Esophagus squamous epithelium (tissue), 5 donors: ENCODE measurements around the gene RBM47. TPM values are rescaled to one million over a fixed set of nuclear protein-coding genes. Genes with fewer than 3 reads are reported as not detected.
"Not testable (repeated sequence)": the region's sequence is repeated elsewhere in the genome, so short reads cannot be mapped to it uniquely, and the experiment has no call there.

Source experiments
- DNase-seq: peaks from one replicate; lab custom pipeline; 2025; lab: John Stamatoyannopoulos, UW
- H3K27ac ChIP-seq, 4 donors: fragments of 200-600 bp; sonication (generic); one replicate each; pipeline ENCODE4 v1.5.1; 2016 to 2019; ENCODE audit warnings: mild to moderate bottlenecking in 1 of 4
- H3K27me3 ChIP-seq, 4 donors: fragments of 200-600 bp; sonication (generic); 1 replicate in 3 of 4; 2 replicates in 1 of 4; pipeline versions ENCODE4 v1.5.1 to v1.6.0; 2017 to 2021; ENCODE audit warnings: antibody characterized with exemption in 1 of 4
- H3K36me3 ChIP-seq, 3 donors: fragments of 200-600 bp; sonication (generic); one replicate each; pipeline ENCODE4 v1.5.1; 2016 to 2019
- H3K4me1 ChIP-seq, 3 donors: fragments of 200-600 bp; sonication (generic); one replicate each; pipeline ENCODE4 v1.5.1; 2017 to 2019
- H3K4me3 ChIP-seq, 4 donors: fragments of 200-600 bp; sonication (generic); 1 replicate in 3 of 4; 2 replicates in 1 of 4; pipeline ENCODE4 v1.5.1; 2016 to 2019; ENCODE audit warnings: mild to moderate bottlenecking in 2 of 4, moderate library complexity in 1 of 4
- H3K9me3 ChIP-seq, 3 donors: fragments of 200-600 bp; sonication (generic); one replicate each; pipeline ENCODE4 v1.5.1; 2016 to 2019
- CTCF ChIP-seq, 6 experiments: fragments of 450-650 bp in 4 of 6; fragments of 200-600 bp in 2 of 6; sonication (generic) in 2 of 6; IDR thresholded peaks; one replicate each; pipeline ENCODE4 v1.5.1; 2016 to 2019; ENCODE audit warnings: antibody characterized with exemption in 6 of 6, mild to moderate bottlenecking in 4 of 6, moderate library complexity in 4 of 6
- POLR2A ChIP-seq, 4 donors: fragments of 450-650 bp; IDR thresholded peaks; one replicate each; pipeline ENCODE4 v1.6.1; 2017; ENCODE audit warnings: antibody characterized with exemption in 4 of 4, mild to moderate bottlenecking in 4 of 4, moderate library complexity in 3 of 4
- WGBS, 2 donors: methylation state at CpG; one replicate each; pipeline ENCODE4 v1.1.5; 2018; 5-methylcytosine and 5-hydroxymethylcytosine counted together
- intact Hi-C: fragments of 100-400 bp; cut with DNase I; formaldehyde crosslinking; loops from one replicate; pipeline ENCODE4 v1.15.0; 2022
- total RNA-seq, 4 donors: library from RNA; depleted of rRNA; stranded (reverse); fragments of >200 nt; gene quantifications; one replicate each; pipeline ENCODE4 v1.1.0, GENCODE V29; 2016
- donor health status: DM: yes; HTN: yes; CAD: no.

RBM47 gene
- total RNA-seq, 4 donors from 2014 or later, result 94.6 to 197 (median 125) TPM

DNA sequence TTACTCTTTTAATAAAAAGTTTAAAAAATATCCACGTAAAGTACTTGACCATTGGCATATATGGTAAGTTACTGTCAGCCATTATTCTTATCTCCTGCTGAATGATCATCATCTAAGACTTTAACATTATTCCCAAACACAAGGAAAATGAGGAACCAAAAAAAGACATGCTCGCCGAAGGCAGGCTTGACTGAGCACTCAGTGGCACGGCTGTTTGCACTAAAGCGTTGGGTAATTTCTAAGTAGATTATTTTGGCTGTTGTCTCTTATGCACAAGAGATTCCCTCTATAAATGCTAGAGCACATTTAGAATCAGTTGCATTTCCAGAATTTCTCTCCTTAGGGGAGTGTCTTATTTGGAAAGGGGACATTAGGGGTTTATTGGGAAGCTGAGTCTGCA, 211.7 kb downstream of the RBM47 start:
- H3K4me1 ChIP-seq, result peaks cover 0 to 11% (median 0%) of the 10 kb centered on the region in 3 donors
- intact Hi-C loops, result no loop called here
- no peak overlapping the region for H3K27ac ChIP-seq
- TF ChIP-seq POLR2A (IDR thresholded peaks at IDR 0.05) (no peak), CTCF (IDR thresholded peaks at IDR 0.05) (no peak)
- H3K4me3 ChIP-seq, result no peak overlapping the region
- H3K36me3 ChIP-seq, result peaks cover 0 to 14% (median 0%) of the 10 kb centered on the region in 3 donors
- no peaks in the 10 kb centered on the region for H3K27me3 ChIP-seq
- H3K9me3 ChIP-seq, result no peaks in the 10 kb centered on the region
- 94 to 95% methylated on average over 5 of the region's 5 CpGs for WGBS, 2 donors
- no peak for DNase-seq

DNA sequence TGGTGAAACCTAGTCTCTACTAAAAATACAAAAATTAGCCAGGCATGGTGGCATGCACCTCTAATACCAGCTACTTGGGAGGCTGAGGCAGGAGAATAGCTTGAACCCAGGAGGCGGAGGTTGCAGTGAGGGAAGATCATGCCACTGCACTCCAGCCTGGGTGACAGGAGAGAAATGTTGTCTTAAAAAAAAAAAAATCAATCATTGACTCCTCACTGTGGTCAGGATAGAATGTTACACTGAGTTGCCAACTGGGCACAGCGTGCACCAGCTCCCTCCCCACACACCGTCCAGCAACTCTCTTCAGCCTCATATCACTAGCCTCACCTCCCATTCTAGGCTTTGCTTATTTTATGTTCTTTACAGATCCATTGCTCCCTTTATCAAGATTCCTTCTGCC, 215.0 kb downstream of the RBM47 start:
- Histone ChIP-seq H3K4me1 (peaks cover 0 to 11% (median 0%) of the 10 kb centered on the region in 3 donors), H3K36me3 (no peaks in the 10 kb centered on the region), H3K27me3 (no peaks in the 10 kb centered on the region), H3K4me3 (no peak overlapping the region), H3K9me3 (no peaks in the 10 kb centered on the region), H3K27ac (no peak overlapping the region)
- 55 to 73% methylated on average over 3 of the region's 3 CpGs for WGBS, 2 donors
- no peak for TF ChIP-seq POLR2A (IDR thresholded peaks at IDR 0.05)
- TF ChIP-seq CTCF (IDR thresholded peaks at IDR 0.05), result no peak
- intact Hi-C loops, result no loop called here
- no peak for DNase-seq

DNA sequence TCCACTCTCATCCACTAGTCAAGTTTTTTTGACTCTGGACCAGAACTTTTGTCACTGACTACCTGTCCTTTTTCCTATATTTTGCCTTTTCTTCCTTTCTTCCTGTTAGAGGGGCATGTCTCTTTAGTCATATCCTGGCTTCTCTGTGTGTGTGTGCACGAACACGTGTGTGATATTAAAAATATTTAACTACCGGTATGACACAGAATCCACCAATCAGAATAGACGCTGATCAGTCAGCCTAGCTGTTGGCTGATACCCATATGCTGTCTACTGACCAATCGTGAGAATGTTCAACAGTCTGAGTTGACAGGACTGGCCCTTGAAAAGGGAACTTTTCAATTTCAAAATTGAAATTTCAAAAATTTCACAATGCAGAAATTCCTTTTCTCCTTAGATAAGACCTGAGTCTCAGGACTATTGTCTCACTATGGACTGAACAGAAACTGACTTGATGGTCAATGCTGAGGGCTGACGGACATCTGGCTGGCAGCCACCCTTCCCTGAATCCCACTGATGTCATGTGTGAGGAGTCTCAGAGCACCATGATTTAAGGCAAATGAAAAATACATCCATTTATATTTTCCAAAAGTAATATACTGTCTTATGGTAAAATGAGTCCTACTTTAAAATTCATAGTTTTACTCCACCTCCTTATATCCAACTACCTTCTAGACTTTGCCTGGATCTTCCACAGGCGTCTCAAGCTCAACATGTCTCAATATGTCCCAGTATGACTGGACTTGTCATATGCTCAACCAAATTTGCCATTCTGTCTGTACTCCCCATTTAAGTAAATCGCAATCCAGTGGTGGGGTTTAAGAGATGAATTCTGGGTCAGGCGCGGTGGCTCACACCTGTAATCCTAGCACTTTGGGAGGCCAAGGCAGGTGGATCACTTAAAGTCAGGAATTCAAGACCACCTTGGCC, 216.5 kb downstream of the RBM47 start:
- intact Hi-C loops, result no loop called here
- Histone ChIP-seq H3K27ac (no peak overlapping the region), H3K9me3 (no peaks in the 10 kb centered on the region), H3K4me1 (peaks cover 0 to 7% (median 0%) of the 10 kb centered on the region in 3 donors), H3K36me3 (no peaks in the 10 kb centered on the region), H3K27me3 (no peaks in the 10 kb centered on the region), H3K4me3 (no peak overlapping the region)
- DNase-seq, result no peak
- 56 to 74% methylated on average over 10 of the region's 10 CpGs for WGBS, 2 donors
- TF ChIP-seq CTCF (IDR thresholded peaks at IDR 0.05), result no peak
- no peak for TF ChIP-seq POLR2A (IDR thresholded peaks at IDR 0.05)

- Histone ChIP-seq H3K4me1 (peaks cover 0 to 7% (median 0%) of the 10 kb centered on the region in 3 donors), H3K9me3 (no peaks in the 10 kb centered on the region), H3K27ac (no peak overlapping the region), H3K4me3 (no peak overlapping the region), H3K36me3 (no peaks in the 10 kb centered on the region), H3K27me3 (no peaks in the 10 kb centered on the region)
- TF ChIP-seq CTCF (IDR thresholded peaks at IDR 0.05), result no peak
- no peak for TF ChIP-seq POLR2A (IDR thresholded peaks at IDR 0.05)
- WGBS, 2 donors, result 67 to 71% methylated on average over 1 of the region's 1 CpG
- intact Hi-C loops, result no loop called here
- no peak for DNase-seq
Observed at GRCh38 chr4:40412388-40412787, 217.3 kb downstream of the RBM47 start.

DNA sequence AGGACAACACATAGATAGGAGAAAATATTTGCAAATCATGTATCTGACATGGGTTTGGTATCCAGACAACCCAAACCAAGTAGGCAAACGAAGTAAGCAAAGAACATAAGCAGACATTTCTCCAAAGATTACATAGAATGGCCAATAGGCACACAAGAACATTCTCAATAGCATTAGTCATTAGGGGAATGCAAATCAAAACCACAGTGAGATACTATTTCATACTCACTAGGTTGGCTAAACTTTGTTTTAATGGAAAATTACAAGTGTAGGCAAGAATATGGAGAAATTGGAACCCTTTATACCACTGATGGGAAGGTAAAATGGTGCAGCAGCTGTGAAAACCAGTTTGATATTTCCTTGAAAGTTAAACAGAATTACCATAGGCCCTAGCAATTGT, 219.8 kb downstream of the RBM47 start:
- H3K4me3 ChIP-seq, result no peak overlapping the region
- H3K9me3 ChIP-seq, result no peaks in the 10 kb centered on the region
- intact Hi-C loops, result no loop called here
- H3K27ac ChIP-seq, result no peak overlapping the region
- no peaks in the 10 kb centered on the region for H3K36me3 ChIP-seq
- peaks cover 0 to 28% (median 10%) of the 10 kb centered on the region in 3 donors for H3K4me1 ChIP-seq
- DNase-seq, result no peak
- 45 to 50% methylated on average over 1 of the region's 1 CpG for WGBS, 2 donors
- no peaks in the 10 kb centered on the region for H3K27me3 ChIP-seq
- TF ChIP-seq CTCF (IDR thresholded peaks at IDR 0.05) (no peak), POLR2A (IDR thresholded peaks at IDR 0.05) (no peak)

- H3K27me3 ChIP-seq, H3K36me3 ChIP-seq, H3K27ac ChIP-seq, H3K4me3 ChIP-seq, intact Hi-C loops, DNase-seq, H3K9me3 ChIP-seq: not testable (repeated sequence)
- H3K4me1 ChIP-seq, result peaks cover 0 to 44% (median 20%) of the 10 kb centered on the region in 3 donors
- 76 to 88% methylated on average over 3 of the region's 3 CpGs for WGBS, 2 donors
Observed at GRCh38 chr4:40407468-40407867, 222.2 kb downstream of the RBM47 start.
